Upper lobe of right lung (tissue), 1 donor: Measurements from ENCODE around the gene ST6GALNAC4. TPM values are rescaled to one million over a fixed set of nuclear protein-coding genes. Genes with fewer than 3 reads are reported as not detected.

Experiments used
- ATAC-seq: fragments of 200-7000 bp; cut with Tn5 transposase; one replicate; pipeline ENCODE4 v1.9.1; 2020; ENCODE audit warnings: mild to moderate bottlenecking, moderate library complexity
- DNase-seq: peaks from one replicate; pipeline ENCODE4 v3.0.0-alpha.2; 2020
- H3K27ac ChIP-seq: fragments of 200-600 bp; one replicate; pipeline ENCODE4 v1.8.0; 2022
- H3K27me3 ChIP-seq: fragments of 200-600 bp; one replicate; pipeline ENCODE4 v1.8.0; 2022; ENCODE audit warnings: mild to moderate bottlenecking
- H3K36me3 ChIP-seq: fragments of 200-600 bp; one replicate; pipeline ENCODE4 v1.8.0; 2022
- H3K4me1 ChIP-seq: fragments of 200-600 bp; one replicate; pipeline ENCODE4 v1.8.0; 2022
- H3K4me3 ChIP-seq: fragments of 200-600 bp; one replicate; pipeline ENCODE4 v1.8.0; 2022; ENCODE audit warnings: mild to moderate bottlenecking
- H3K9me3 ChIP-seq: fragments of 200-600 bp; one replicate; pipeline ENCODE4 v1.8.0; 2022
- intact Hi-C: fragments of 100-400 bp; cut with DNase I; formaldehyde crosslinking; loops from one replicate; pipeline ENCODE4 v1.11.0; 2022
- total RNA-seq: library from RNA; stranded (reverse); fragmentation: NEBNext Ultra II Directional; extraction: Animal tissue kit (Norgen Biotek cat#: 25700); gene quantifications from one replicate; pipeline ENCODE4 v1.2.1, GENCODE V29; 2021
- TF ChIP-seq, protein P1 (sequence below): fragments of 200-600 bp; IDR thresholded peaks from one replicate; pipeline ENCODE4 v1.8.0; 2022; ENCODE audit warnings: antibody characterized with exemption
- donor health status: DM: no; HTN: yes; CAD: no; lungs with severe emphysema.

The ST6GALNAC4 gene
- total RNA-seq, 1 donor from 2014 or later, result 58.8 TPM

- TF ChIP-seq, protein P1, sequence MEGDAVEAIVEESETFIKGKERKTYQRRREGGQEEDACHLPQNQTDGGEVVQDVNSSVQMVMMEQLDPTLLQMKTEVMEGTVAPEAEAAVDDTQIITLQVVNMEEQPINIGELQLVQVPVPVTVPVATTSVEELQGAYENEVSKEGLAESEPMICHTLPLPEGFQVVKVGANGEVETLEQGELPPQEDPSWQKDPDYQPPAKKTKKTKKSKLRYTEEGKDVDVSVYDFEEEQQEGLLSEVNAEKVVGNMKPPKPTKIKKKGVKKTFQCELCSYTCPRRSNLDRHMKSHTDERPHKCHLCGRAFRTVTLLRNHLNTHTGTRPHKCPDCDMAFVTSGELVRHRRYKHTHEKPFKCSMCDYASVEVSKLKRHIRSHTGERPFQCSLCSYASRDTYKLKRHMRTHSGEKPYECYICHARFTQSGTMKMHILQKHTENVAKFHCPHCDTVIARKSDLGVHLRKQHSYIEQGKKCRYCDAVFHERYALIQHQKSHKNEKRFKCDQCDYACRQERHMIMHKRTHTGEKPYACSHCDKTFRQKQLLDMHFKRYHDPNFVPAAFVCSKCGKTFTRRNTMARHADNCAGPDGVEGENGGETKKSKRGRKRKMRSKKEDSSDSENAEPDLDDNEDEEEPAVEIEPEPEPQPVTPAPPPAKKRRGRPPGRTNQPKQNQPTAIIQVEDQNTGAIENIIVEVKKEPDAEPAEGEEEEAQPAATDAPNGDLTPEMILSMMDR, result no peak
- intact Hi-C loops, result no loop called here
- H3K9me3 ChIP-seq, result no peaks in the 10 kb centered on the region
- no peak overlapping the region for H3K4me3 ChIP-seq
- H3K27me3 ChIP-seq, result no peaks in the 10 kb centered on the region
- ATAC-seq (no peak), DNase-seq (no peak)
- H3K36me3 ChIP-seq, result no peaks in the 10 kb centered on the region
- H3K4me1 ChIP-seq, result peaks cover 51% of the 10 kb centered on the region
- H3K27ac ChIP-seq, result no peak overlapping the region
These were observed 44.8 kb upstream of the ST6GALNAC4 start for GRCh38 chr9:127961613-127962155.

DNA sequence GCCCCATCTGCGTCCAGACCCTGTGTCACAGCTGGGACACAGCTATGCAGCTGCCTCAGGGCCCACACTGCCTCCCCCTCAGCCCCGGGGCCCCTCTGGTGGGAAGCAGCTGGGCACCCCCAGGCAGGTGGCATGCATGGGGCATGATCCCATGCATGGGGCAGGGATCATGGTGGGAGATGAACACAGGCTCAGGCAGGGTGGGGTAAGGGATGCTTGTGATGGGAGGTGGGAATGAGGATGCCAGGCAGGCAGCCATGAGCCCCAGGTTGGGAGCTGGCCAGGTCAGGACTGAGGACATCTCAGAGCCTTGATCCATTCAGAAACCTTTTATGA lies 44.3 kb upstream of the ST6GALNAC4 start:
- H3K27me3 ChIP-seq, result no peaks in the 10 kb centered on the region
- ATAC-seq (no peak), DNase-seq (no peak)
- TF ChIP-seq, protein P1, result no peak
- H3K4me3 ChIP-seq, result no peak overlapping the region
- H3K27ac ChIP-seq, result no peak overlapping the region
- H3K36me3 ChIP-seq, result no peaks in the 10 kb centered on the region
- H3K4me1 ChIP-seq, result peaks cover 46% of the 10 kb centered on the region
- no peaks in the 10 kb centered on the region for H3K9me3 ChIP-seq
- intact Hi-C loops, result no loop called here

DNA sequence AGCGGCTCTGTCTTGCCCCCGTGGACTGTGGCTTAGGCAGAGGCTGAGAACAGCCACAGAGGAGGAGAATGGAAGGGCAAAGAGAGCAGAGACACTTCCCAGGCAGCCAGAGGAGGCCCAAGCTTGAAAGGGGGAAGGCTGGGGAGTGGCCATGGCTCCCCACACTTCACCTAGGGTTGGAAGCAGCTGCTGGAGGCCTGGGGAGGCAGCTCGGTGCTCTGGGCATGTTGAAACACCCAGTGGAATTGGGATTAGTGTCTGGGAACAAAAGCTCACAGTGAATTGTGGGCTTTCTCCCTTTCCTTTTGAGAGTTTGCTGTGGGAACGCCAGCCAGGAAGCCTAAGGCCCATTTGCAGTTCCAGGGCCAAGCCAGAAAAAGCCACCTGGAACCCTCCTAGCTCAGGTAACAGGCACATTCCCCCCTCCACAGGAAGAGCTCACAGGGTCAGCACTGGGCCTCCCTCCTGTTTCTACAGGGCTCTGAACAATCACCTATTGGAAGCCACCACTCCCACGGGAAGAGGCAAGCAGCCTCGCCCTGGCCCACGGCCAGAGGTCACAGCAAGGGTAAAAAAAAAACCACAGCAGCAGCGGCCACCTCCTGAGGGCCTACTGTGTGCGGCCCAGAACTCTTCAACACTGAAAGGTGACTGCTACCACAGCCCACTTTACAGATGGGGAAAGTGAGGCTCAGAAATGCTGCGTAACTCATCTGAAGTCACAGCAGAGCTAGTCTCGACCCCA lies 43.7 kb upstream of the ST6GALNAC4 start:
- Histone ChIP-seq H3K9me3 (no peaks in the 10 kb centered on the region), H3K4me1 (peaks cover 46% of the 10 kb centered on the region), H3K36me3 (no peaks in the 10 kb centered on the region), H3K27me3 (no peaks in the 10 kb centered on the region), H3K4me3 (no peak overlapping the region), H3K27ac (no peak overlapping the region)
- DNase-seq, result no peak
- ATAC-seq, result no peak
- intact Hi-C loops, result no loop called here
- TF ChIP-seq, protein P1, result no peak

DNA sequence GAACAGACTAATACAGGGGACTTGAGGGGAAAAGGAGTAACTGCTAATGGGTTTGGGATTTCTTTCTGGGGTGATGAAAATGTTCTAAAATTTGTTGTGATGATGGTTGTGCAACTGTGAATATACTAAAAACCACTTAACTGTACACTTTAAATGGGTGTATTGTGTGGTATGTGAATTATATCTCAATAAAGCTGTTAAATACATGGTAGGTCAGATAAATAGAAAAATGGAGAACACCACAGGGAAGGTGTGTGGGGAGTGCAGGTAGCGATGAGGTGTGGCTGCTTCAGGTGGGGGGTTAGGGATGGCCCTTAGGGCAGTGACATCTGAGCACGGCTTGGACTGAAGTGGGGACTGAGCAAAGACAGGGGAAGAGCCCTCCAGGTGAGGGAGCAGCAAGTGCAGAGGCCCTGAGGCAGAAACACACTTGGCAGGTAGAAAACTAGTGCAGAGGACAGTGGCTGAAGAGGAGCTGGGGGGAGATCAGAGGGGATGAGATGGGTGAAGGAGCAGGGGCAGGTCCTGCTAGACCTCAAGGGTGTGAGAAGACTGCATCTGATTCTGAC lies 43.1 kb upstream of the ST6GALNAC4 start:
- H3K27ac ChIP-seq, result no peak overlapping the region
- H3K4me1 ChIP-seq, result peaks cover 46% of the 10 kb centered on the region
- no peak for ATAC-seq
- no peaks in the 10 kb centered on the region for H3K9me3 ChIP-seq
- intact Hi-C loops, result no loop called here
- no peaks in the 10 kb centered on the region for H3K27me3 ChIP-seq
- H3K36me3 ChIP-seq, result no peaks in the 10 kb centered on the region
- TF ChIP-seq, protein P1, result no peak
- no peak for DNase-seq
- H3K4me3 ChIP-seq, result no peak overlapping the region

GRCh38 chr9:127959398-127959797 lies 42.6 kb upstream of the ST6GALNAC4 start:
- peaks cover 47% of the 10 kb centered on the region for H3K4me1 ChIP-seq
- H3K9me3 ChIP-seq, result no peaks in the 10 kb centered on the region
- no peak for DNase-seq
- intact Hi-C loops, result no loop called here
- H3K27me3 ChIP-seq, result no peaks in the 10 kb centered on the region
- H3K4me3 ChIP-seq, result no peak overlapping the region
- H3K36me3 ChIP-seq, result no peaks in the 10 kb centered on the region
- no peak overlapping the region for H3K27ac ChIP-seq
- ATAC-seq, result no peak
- TF ChIP-seq, protein P1, result no peak
